Duodenal mucosa (tissue), 2 donors: ENCODE data around the gene C10orf62.

Source experiments
- H3K27ac ChIP-seq: one replicate; pipeline ENCODE4 v1.7.0; 2013; ENCODE audit warnings: low read depth, low read length
- H3K27me3 ChIP-seq, 2 donors: one replicate each; pipeline ENCODE4 v1.7.0; 2013; ENCODE audit warnings: low read length in 2 of 2, control low read depth in 1 of 2; ENCODE audit not compliant: insufficient read depth in 2 of 2, control insufficient read depth in 1 of 2
- H3K36me3 ChIP-seq, 2 donors: one replicate each; pipeline ENCODE4 v1.7.0; 2013; ENCODE audit warnings: low read length in 2 of 2, control low read depth in 1 of 2; ENCODE audit not compliant: insufficient read depth in 2 of 2, control insufficient read depth in 1 of 2
- H3K4me1 ChIP-seq, 2 donors: one replicate each; pipeline ENCODE4 v1.7.0; 2013; ENCODE audit warnings: low read length in 2 of 2, control low read depth in 1 of 2; ENCODE audit not compliant: insufficient read depth in 2 of 2, control insufficient read depth in 1 of 2
- H3K4me3 ChIP-seq, 2 donors: one replicate each; pipeline ENCODE4 v1.7.0; 2013; ENCODE audit warnings: low read length in 2 of 2, low read depth in 1 of 2
- H3K9ac ChIP-seq, 2 donors: one replicate each; pipeline ENCODE4 v1.7.0; 2013; ENCODE audit warnings: low read length in 2 of 2, low read depth in 1 of 2
- H3K9me3 ChIP-seq, 2 donors: one replicate each; pipeline ENCODE4 v1.7.0; 2013; ENCODE audit warnings: low read length in 2 of 2, control low read depth in 1 of 2; ENCODE audit not compliant: control insufficient read depth in 1 of 2

C10orf62 gene

GRCh38 chr10:97589479-97589878 lies at the start of gene C10orf62:
Gene C10orf62, plus strand, starts transcription at chr10:97589721. Its CDS starts 177 bp downstream, at chr10:97589898.
- Histone ChIP-seq H3K27ac (no peak within 1 kb of the TSS), H3K27me3 (no peaks in the 10 kb centered on the region), H3K4me3 (no peak within 1 kb of the TSS), H3K36me3 (no peaks in the 10 kb centered on the region), H3K9me3 (no peaks in the 10 kb centered on the region), H3K9ac (no peak within 1 kb of the TSS), H3K4me1 (no peaks in the 10 kb centered on the region)

GRCh38 chr10:97540669-97541500 lies 48.6 kb upstream of the C10orf62 start:
- H3K27me3 ChIP-seq, result no peaks in the 10 kb centered on the region
- no peak overlapping the region for H3K27ac ChIP-seq
- H3K36me3 ChIP-seq, result no peaks in the 10 kb centered on the region
- H3K9me3 ChIP-seq, result no peaks in the 10 kb centered on the region
- H3K4me1 ChIP-seq, result peaks cover 11 to 14% of the 10 kb centered on the region in 2 donors
- H3K4me3 ChIP-seq, result no peak overlapping the region
- H3K9ac ChIP-seq, result no peak overlapping the region

DNA sequence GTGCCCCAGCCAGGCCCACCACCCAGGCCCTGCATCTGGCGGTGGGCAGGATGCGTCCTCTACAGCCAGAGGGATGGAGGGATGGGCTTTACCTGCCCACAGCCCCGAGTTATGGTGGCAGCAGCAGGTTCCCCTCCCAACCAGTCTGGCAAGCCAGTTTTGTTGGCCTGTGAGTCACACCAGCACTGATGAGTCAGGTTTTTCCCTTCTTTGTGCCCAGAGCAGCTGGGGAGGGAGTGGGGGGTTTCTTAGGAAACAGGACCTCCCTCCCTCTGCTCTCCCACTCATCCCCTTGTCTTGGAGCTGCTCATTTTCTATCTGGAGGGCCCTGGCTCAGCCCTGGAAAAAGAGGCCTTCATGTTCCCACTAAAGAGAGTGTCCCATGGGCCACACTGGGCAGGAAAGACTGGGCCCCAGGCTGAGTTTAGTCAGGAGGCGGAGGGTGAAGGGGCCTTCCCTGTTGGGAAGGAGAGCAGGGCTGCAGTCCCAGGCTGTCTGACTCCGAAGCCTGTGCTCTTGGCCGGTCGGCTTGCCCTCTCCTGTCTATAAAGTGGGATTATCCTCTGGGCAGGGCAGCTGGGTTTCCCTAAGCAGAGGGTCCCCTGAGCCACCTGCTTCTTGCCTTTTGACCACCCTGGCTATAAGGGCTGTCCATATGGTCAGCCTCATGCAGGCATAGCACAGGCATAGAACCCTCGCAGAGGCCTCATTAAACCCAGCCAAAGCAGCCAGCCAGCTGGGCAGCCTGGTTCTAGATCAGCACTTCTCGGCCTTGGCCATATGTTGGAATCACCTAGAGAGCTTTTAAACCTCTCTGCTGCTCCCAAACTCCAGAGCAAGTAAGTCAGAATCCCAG lies 47.1 kb upstream of the C10orf62 start:
- Histone ChIP-seq H3K9me3 (no peaks in the 10 kb centered on the region), H3K36me3 (no peaks in the 10 kb centered on the region), H3K4me1 (peaks cover 11 to 14% of the 10 kb centered on the region in 2 donors), H3K4me3 (no peak overlapping the region), H3K27me3 (no peaks in the 10 kb centered on the region), H3K27ac (peak overlapping the region; percentile 81), H3K9ac (no peak overlapping the region)

- H3K9ac ChIP-seq, result no peak overlapping the region
- no peaks in the 10 kb centered on the region for H3K9me3 ChIP-seq
- no peaks in the 10 kb centered on the region for H3K27me3 ChIP-seq
- H3K4me1 ChIP-seq, result peaks cover 11 to 14% of the 10 kb centered on the region in 2 donors
- H3K36me3 ChIP-seq, result no peaks in the 10 kb centered on the region
- H3K27ac ChIP-seq, result peak overlapping the region; percentile 81
- H3K4me3 ChIP-seq, result no peak overlapping the region
Observed at GRCh38 chr10:97543025-97543546, 46.4 kb upstream of the C10orf62 start.

GRCh38 chr10:97546456-97547270 lies 42.9 kb upstream of the C10orf62 start:
- H3K27ac ChIP-seq, result no peak overlapping the region
- no peaks in the 10 kb centered on the region for H3K36me3 ChIP-seq
- H3K4me3 ChIP-seq, result no peak overlapping the region
- no peaks in the 10 kb centered on the region for H3K27me3 ChIP-seq
- H3K9me3 ChIP-seq, result no peaks in the 10 kb centered on the region
- peaks cover 11 to 14% of the 10 kb centered on the region in 2 donors for H3K4me1 ChIP-seq
- H3K9ac ChIP-seq, result no peak overlapping the region

DNA sequence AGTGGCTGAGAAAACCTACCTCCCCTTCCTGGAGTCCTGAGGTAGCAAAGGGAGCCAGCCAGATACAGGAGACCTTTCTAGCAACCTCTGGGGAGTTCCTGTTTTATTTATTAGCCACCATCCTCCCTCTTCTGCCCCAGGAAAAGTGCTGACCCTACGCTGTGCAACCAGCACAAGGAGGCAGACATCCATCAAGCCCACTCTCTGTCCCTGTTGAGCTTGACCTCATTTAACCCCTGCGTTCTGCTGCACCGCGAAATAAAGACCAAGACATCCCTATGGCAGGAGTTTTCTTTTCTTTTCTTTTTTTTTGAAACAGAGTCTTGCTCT lies 42.3 kb upstream of the C10orf62 start:
- no peak overlapping the region for H3K9ac ChIP-seq
- no peak overlapping the region for H3K27ac ChIP-seq

DNA sequence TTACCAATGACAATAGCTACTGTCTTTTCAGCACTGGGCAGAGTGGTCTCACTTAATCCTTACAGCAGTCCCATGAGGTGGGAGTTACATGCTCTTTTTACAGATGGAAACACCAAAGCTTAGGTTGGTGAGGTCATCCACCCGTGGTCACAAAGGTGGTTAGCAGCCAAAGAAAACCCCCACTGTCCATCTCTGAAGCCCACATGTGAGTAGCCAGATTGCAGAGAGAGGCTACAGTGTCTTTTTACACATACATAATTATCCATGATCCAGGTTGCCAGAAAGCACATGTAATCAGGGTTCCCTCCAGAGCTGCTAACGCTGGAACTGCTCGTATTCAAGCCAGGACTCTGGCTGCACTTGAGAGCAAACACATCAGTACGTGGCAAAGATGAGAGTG lies 41.6 kb upstream of the C10orf62 start:
- Histone ChIP-seq H3K4me1 (peaks cover under 1 to 7% of the 10 kb centered on the region in 2 donors), H3K9me3 (no peaks in the 10 kb centered on the region), H3K36me3 (no peaks in the 10 kb centered on the region), H3K27me3 (no peaks in the 10 kb centered on the region), H3K9ac (no peak overlapping the region), H3K27ac (no peak overlapping the region), H3K4me3 (no peak overlapping the region)

More for the DNA sequence above, 42.3 kb upstream of the C10orf62 start:
- no peak overlapping the region for H3K4me3 ChIP-seq
- H3K27me3 ChIP-seq, result no peaks in the 10 kb centered on the region
- H3K36me3 ChIP-seq, result no peaks in the 10 kb centered on the region
- peaks cover 8 to 14% of the 10 kb centered on the region in 2 donors for H3K4me1 ChIP-seq
- H3K9me3 ChIP-seq, result no peaks in the 10 kb centered on the region

- no peak overlapping the region for H3K27ac ChIP-seq
- H3K4me1 ChIP-seq, result no peaks in the 10 kb centered on the region
Observed at GRCh38 chr10:97548828-97549455, 40.6 kb upstream of the C10orf62 start.

DNA sequence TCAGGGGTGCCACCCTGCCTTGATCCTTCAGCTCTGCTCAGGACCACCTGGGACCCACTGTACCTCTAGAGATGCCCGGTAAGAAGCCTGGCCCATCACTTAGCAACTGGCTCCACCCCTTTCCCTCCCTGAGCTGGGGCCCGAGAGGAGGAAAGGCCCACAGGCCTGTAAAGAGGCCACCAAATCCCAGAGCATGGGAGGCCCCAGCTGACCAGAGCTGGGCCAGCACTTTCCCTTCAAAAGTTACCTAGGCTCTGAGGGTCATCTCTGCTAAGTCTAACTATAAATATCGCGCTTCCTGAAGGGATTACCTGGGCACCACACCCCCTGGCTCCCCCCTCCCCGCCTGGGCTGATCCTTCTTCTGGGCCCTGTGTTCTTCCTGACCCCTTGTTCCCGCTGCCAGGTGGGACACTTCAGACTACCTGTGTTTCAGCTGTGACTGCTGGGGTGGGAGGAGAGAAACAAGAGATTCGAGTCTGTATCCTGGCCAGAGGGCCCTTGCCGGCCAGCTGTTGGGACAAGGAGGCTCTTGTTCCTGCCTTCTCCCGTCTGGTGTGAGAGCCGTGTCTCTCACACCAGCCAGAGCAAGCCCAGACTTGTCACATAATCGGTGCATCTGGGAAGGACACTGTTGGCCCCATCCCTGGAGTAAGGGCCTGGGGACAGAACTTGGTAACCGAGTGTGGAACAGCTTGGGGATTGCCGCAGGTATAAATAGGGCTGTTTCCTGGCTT lies 39.8 kb upstream of the C10orf62 start:
- no peaks in the 10 kb centered on the region for H3K9me3 ChIP-seq
- no peak overlapping the region for H3K9ac ChIP-seq
- H3K4me3 ChIP-seq, result no peak overlapping the region
- H3K27me3 ChIP-seq, result no peaks in the 10 kb centered on the region
- no peaks in the 10 kb centered on the region for H3K4me1 ChIP-seq
- H3K27ac ChIP-seq, result peak overlapping the region; percentile 22
- H3K36me3 ChIP-seq, result no peaks in the 10 kb centered on the region

More at GRCh38 chr10:97548828-97549455, 40.6 kb upstream of the C10orf62 start:
- Histone ChIP-seq H3K27me3 (no peaks in the 10 kb centered on the region), H3K4me3 (no peak overlapping the region), H3K9me3 (no peaks in the 10 kb centered on the region), H3K36me3 (no peaks in the 10 kb centered on the region), H3K9ac (no peak overlapping the region)
